IPS-15b (cell line): ENCODE results near the gene VSTM1.
"Not testable (repeated sequence)": the region's sequence is repeated elsewhere in the genome, so short reads cannot be mapped to it uniquely, and the experiment has no call there.

Experiments used
- H3K27me3 ChIP-seq: one replicate; pipeline ENCODE4 v1.6.1; 2013; ENCODE audit warnings: low read length; ENCODE audit not compliant: control insufficient read depth, insufficient read depth
- H3K36me3 ChIP-seq: one replicate; pipeline ENCODE4 v1.6.1; 2013; ENCODE audit warnings: low read length; ENCODE audit not compliant: control insufficient read depth, insufficient read depth
- H3K4me1 ChIP-seq: one replicate; pipeline ENCODE4 v1.6.1; 2013; ENCODE audit warnings: mild to moderate bottlenecking, low read length; ENCODE audit not compliant: control insufficient read depth, insufficient read depth
- H3K4me3 ChIP-seq: one replicate; pipeline ENCODE4 v1.5.1; 2013; ENCODE audit warnings: low read depth, low read length
- H3K9ac ChIP-seq: one replicate; pipeline ENCODE4 v1.6.1; 2013; ENCODE audit warnings: low read depth, mild to moderate bottlenecking, low read length
- H3K9me3 ChIP-seq: one replicate; pipeline ENCODE4 v1.6.1; 2013; ENCODE audit warnings: mild to moderate bottlenecking, low read length; ENCODE audit not compliant: control insufficient read depth, insufficient read depth

The VSTM1 gene

GRCh38 chr19:54062643-54063042, 1.1 kb downstream of the VSTM1 start:
- Histone ChIP-seq H3K9me3 (no peaks in the 10 kb centered on the region), H3K36me3 (no peaks in the 10 kb centered on the region), H3K4me1 (no peaks in the 10 kb centered on the region), H3K27me3 (no peaks in the 10 kb centered on the region), H3K9ac (no peak overlapping the region), H3K4me3 (no peak overlapping the region)

DNA sequence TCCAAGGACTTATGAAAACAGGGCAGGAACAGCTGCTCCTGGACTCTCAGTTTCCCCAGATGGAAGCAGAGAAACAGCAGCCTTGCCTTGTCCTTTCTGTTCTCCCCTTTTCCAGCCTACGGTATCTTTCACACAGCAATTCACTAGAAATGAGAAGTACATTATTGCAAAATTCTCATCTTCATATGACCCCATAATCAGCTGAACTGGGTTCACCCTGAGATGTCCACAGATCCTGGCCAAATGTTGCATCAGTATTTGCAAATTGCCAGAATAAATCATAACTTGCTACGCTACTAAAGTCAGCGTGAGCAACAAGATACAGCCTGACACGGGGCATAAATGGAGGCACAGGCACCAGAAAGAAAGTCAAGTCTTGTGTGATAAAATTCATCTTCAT, 16.1 kb downstream of the VSTM1 start:
- H3K4me3 ChIP-seq, result no peak overlapping the region
- no peaks in the 10 kb centered on the region for H3K9me3 ChIP-seq
- H3K27me3 ChIP-seq, result peaks cover 8% of the 10 kb centered on the region
- H3K9ac ChIP-seq, result no peak overlapping the region
- no peaks in the 10 kb centered on the region for H3K4me1 ChIP-seq
- no peaks in the 10 kb centered on the region for H3K36me3 ChIP-seq

DNA sequence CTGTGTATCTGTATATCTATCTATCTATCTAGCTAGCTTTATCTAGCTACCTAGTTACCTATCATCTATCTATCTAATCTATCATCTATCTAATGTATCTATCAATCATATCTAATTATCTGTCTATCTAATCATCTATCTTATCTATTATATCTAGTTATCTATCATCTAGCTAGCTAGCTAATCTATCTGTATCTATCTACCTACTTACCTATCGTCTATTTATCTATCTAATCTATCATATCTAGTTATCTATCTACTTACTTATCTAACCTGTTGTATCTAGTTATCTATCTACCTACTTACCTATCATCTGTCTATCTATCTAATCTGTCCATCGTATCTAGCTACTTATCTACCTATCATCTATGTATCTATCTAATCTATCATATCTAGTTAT, 17.9 kb downstream of the VSTM1 start:
- peaks cover 8% of the 10 kb centered on the region for H3K27me3 ChIP-seq
- H3K9ac ChIP-seq, result no peak overlapping the region
- peaks cover 2% of the 10 kb centered on the region for H3K4me1 ChIP-seq
- no peaks in the 10 kb centered on the region for H3K9me3 ChIP-seq
- H3K36me3 ChIP-seq, result no peaks in the 10 kb centered on the region
- H3K4me3 ChIP-seq, result no peak overlapping the region

- no peaks in the 10 kb centered on the region for H3K36me3 ChIP-seq
- H3K4me1 ChIP-seq, result peaks cover 2% of the 10 kb centered on the region
- H3K27me3 ChIP-seq, result peaks cover 8% of the 10 kb centered on the region
- H3K9ac ChIP-seq, result no peak overlapping the region
- no peak overlapping the region for H3K4me3 ChIP-seq
- H3K9me3 ChIP-seq, result no peaks in the 10 kb centered on the region
These were observed 20.7 kb downstream of the VSTM1 start for GRCh38 chr19:54042989-54043388.

- Histone ChIP-seq H3K9ac (no peak overlapping the region), H3K4me1 (peaks cover 2% of the 10 kb centered on the region), H3K4me3 (no peak overlapping the region), H3K9me3 (no peaks in the 10 kb centered on the region), H3K27me3 (peaks cover 8% of the 10 kb centered on the region), H3K36me3 (no peaks in the 10 kb centered on the region)
These were observed 21.6 kb downstream of the VSTM1 start for GRCh38 chr19:54041969-54042606.

GRCh38 chr19:54040003-54040402, 23.7 kb downstream of the VSTM1 start:
- H3K27me3 ChIP-seq, result no peaks in the 10 kb centered on the region
- H3K4me1 ChIP-seq, result peaks cover 9% of the 10 kb centered on the region
- no peaks in the 10 kb centered on the region for H3K9me3 ChIP-seq

DNA sequence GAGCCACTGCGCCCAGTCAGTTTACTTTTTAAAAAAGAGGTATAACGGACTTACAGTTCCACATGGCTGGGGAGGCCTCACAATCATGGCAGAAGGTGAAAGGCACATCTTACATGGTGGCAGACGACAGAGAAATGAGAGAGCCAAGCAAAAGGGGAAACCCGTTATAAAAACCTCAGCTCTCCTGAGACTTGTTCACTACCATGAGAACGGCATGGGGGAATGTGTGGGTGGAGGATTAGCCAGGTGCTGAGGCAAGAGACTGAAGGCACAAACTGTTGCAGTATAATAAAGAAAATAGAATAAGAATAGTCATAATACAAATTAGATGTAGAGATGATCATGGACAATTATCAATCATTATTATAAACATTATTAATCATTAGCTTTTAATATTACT, 27.2 kb downstream of the VSTM1 start:
- H3K36me3 ChIP-seq, H3K27me3 ChIP-seq, H3K9ac ChIP-seq, H3K4me1 ChIP-seq, H3K4me3 ChIP-seq, H3K9me3 ChIP-seq: not testable (repeated sequence)

More at GRCh38 chr19:54040003-54040402, 23.7 kb downstream of the VSTM1 start:
- H3K9ac ChIP-seq, result no peak overlapping the region
- H3K36me3 ChIP-seq, result no peaks in the 10 kb centered on the region
- no peak overlapping the region for H3K4me3 ChIP-seq

DNA sequence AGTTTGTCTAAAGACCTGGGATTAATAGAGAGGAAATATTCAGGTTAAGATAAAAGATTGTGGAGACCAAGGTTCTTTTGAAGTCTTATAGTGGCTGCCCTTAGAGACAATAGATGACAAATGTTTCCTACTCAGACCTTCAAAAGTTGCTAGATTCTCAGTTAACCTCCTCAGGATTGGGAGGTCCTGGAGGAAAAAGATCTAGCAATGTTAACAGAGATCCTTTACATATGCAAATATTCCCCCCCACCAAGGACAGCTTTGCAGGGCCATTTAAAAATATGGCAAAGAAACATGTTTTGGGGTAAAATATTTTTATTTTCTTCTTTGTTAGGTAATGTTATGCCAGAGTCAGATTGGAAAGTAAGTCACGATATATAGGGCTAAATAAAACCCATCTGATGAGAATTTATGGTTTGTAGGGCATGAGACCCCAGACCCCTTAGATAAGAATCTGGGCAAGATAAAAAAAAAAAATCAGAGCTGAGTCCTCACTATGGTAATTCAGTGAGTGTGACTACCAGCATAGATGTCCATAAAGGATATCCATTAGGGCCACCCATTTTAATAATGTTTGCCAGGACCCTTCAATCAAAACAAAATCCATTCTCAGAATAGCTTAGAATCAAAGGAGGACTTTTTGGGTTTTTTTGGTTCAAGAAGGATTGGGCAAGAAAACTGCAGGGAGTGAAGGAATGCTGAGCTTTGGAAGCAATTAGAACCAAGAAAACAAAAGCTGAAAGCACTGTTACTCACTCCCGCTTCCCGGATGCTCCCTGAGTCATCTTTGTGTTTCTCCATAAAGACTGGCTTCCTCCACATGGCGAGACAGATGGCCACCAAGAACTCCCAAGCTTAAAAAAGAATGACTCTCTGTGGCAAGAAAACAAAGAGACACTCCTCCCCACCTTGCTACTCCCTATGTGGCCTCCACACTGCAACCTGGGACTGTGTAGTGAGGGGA, 28.2 kb downstream of the VSTM1 start:
- no peaks in the 10 kb centered on the region for H3K36me3 ChIP-seq
- no peaks in the 10 kb centered on the region for H3K9me3 ChIP-seq
- H3K27me3 ChIP-seq, result no peaks in the 10 kb centered on the region
- peaks cover 9% of the 10 kb centered on the region for H3K4me1 ChIP-seq
- no peak overlapping the region for H3K4me3 ChIP-seq
- no peak overlapping the region for H3K9ac ChIP-seq

- Histone ChIP-seq H3K4me1 (peaks cover 9% of the 10 kb centered on the region), H3K4me3 (no peak overlapping the region), H3K27me3 (no peaks in the 10 kb centered on the region), H3K9ac (no peak overlapping the region), H3K9me3 (no peaks in the 10 kb centered on the region), H3K36me3 (no peaks in the 10 kb centered on the region)
These were observed 32.7 kb downstream of the VSTM1 start for GRCh38 chr19:54030895-54031586.

GRCh38 chr19:54029930-54030490, 33.7 kb downstream of the VSTM1 start:
- Histone ChIP-seq H3K4me3 (no peak overlapping the region), H3K36me3 (no peaks in the 10 kb centered on the region), H3K4me1 (peaks cover 2% of the 10 kb centered on the region), H3K9ac (no peak overlapping the region), H3K9me3 (no peaks in the 10 kb centered on the region), H3K27me3 (peaks cover under 1% of the 10 kb centered on the region)

DNA sequence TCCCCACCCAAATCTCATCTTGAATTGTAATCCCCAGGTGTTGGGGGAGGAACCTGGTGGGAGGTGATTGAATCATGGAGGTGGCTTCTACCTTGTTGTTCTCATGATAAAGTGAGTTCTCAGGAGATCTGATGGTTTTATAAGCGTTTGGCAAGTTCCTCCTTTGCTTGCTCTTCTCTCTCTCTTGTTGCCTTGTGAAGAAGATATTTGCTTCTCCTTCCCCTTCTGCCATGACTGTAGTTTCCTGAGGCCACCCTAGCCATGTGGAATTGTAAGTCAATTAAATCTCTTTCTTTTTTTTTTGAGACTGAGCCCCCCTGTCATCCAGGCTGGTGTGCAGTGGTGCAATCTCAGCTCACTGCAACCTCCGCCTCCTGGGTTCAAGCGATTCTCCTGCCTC, 34.4 kb downstream of the VSTM1 start:
- peaks cover 5% of the 10 kb centered on the region for H3K27me3 ChIP-seq
- H3K9me3 ChIP-seq, result no peaks in the 10 kb centered on the region
- no peaks in the 10 kb centered on the region for H3K36me3 ChIP-seq
- H3K4me1 ChIP-seq, result no peaks in the 10 kb centered on the region
- no peak overlapping the region for H3K4me3 ChIP-seq
- H3K9ac ChIP-seq, result no peak overlapping the region
